Peyer's patch (tissue), 4 donors: Measurements from ENCODE around the gene CAP2.

Source experiments
- CTCF ChIP-seq, 6 experiments: fragments of 450-650 bp in 4 of 6; fragments of 200-600 bp in 2 of 6; sonication (generic) in 1 of 6; IDR thresholded peaks; one replicate each; pipeline ENCODE4 v1.5.1; 2017 to 2019; ENCODE audit warnings: antibody characterized with exemption in 6 of 6, mild to moderate bottlenecking in 3 of 6, moderate library complexity in 1 of 6
- POLR2A ChIP-seq, 2 donors: fragments of 450-650 bp; IDR thresholded peaks; one replicate each; pipeline ENCODE4 v1.5.1; 2017; ENCODE audit warnings: antibody characterized with exemption in 2 of 2, mild to moderate bottlenecking in 2 of 2, moderate library complexity in 2 of 2

DNA sequence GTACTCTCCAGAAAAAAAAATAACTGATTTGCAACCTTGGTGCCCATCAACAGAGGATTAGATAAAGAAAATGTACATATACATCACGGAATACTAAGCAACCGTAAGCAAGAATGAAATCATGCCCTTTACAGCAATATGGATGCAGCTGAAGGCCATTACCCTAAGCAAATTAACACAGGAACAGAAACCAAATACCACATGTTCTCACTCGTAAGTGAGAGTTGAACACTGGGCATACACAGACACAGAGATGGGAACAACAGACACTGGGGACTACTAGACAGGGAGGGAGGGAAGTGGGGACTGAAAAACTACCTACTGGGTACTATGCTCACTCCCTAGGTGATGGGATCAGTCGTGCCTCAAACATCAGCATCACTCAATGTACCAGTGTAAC is 32.8 kb upstream of the CAP2 start:
- TF ChIP-seq CTCF (IDR thresholded peaks at IDR 0.05) = no peak
- TF ChIP-seq POLR2A (IDR thresholded peaks at IDR 0.05) = no peak
